ENCODE data around the gene IFT122. TPM values are rescaled to one million over a fixed set of nuclear protein-coding genes. Genes with fewer than 3 reads are reported as not detected.

The IFT122 gene
- total RNA-seq, 2 experiments from 2014 or later = 21.5 to 25.5 TPM

DNA sequence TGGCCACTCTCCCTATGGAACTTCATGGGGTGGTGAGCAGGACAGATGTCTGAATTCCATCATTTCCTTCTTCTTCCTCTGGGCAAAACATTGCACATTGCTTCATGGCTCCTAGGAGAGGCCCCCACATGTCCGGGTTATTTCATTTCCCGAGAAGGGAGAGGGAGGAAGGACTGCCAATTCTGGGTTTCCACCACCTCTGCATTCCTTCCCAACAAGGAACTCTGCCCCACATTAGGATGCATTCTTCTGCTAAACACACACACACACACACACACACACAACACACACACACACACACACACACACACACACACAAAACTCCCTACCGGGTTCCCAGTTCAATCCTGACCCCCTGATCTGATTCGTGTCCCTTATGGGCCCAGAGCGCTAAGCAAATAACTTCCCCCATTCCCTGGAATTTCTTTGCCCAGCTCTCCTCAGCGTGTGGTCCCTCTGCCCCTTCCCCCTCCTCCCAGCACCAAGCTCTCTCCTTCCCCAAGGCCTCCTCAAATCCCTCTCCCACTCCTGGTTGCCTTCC lies 90.3 kb downstream of the IFT122 start:
- H3K9me3 Mint-ChIP-seq = no peaks in the 10 kb centered on the region
- DNase-seq = no peak
- H3K4me1 Mint-ChIP-seq (ENCODE audit: low read depth) = no peaks in the 10 kb centered on the region
- no peak overlapping the region for H3K27ac Mint-ChIP-seq
- H3K4me3 Mint-ChIP-seq = no peak overlapping the region
- H3K36me3 Mint-ChIP-seq = no peaks in the 10 kb centered on the region
- CTCF ChIA-PET = no interaction called here
- intact Hi-C loops (cut with micrococcal nuclease) = no loop called here
- POLR2A ChIA-PET = no interaction called here
- no peaks in the 10 kb centered on the region for H3K27me3 Mint-ChIP-seq

DNA sequence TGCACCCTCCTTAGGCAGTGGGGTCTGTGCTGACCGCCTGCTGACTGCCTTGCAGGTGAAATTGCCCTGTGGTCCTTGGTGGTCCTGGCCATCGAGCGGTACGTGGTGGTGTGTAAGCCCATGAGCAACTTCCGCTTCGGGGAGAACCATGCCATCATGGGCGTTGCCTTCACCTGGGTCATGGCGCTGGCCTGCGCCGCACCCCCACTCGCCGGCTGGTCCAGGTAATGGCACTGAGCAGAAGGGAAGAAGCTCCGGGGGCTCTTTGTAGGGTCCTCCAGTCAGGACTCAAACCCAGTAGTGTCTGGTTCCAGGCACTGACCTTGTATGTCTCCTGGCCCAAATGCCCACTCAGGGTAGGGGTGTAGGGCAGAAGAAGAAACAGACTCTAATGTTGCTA lies 90.8 kb downstream of the IFT122 start:
- Mint-ChIP-seq H3K4me3 (no peak overlapping the region), H3K9me3 (no peaks in the 10 kb centered on the region), H3K27me3 (no peaks in the 10 kb centered on the region), H3K27ac (no peak overlapping the region), H3K36me3 (no peaks in the 10 kb centered on the region), H3K4me1 (ENCODE audit: low read depth) (no peaks in the 10 kb centered on the region)
- POLR2A ChIA-PET = no interaction called here
- no peak for DNase-seq
- CTCF ChIA-PET = no interaction called here
- intact Hi-C loops (cut with micrococcal nuclease) = no loop called here

DNA sequence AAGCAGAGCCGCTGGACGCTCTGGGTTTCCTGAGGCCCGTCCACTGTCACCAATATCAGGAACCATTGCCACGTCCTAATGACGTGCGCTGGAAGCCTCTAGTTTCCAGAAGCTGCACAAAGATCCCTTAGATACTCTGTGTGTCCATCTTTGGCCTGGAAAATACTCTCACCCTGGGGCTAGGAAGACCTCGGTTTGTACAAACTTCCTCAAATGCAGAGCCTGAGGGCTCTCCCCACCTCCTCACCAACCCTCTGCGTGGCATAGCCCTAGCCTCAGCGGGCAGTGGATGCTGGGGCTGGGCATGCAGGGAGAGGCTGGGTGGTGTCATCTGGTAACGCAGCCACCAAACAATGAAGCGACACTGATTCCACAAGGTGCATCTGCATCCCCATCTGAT lies 91.7 kb downstream of the IFT122 start:
- DNase-seq = no peak
- no peak overlapping the region for H3K4me3 Mint-ChIP-seq
- ChIA-PET POLR2A (no interaction called here), CTCF (no interaction called here)
- no peaks in the 10 kb centered on the region for H3K9me3 Mint-ChIP-seq
- intact Hi-C loops (cut with micrococcal nuclease) = no loop called here
- H3K36me3 Mint-ChIP-seq = no peaks in the 10 kb centered on the region
- H3K27ac Mint-ChIP-seq = no peak overlapping the region
- H3K27me3 Mint-ChIP-seq = no peaks in the 10 kb centered on the region
- no peaks in the 10 kb centered on the region for H3K4me1 Mint-ChIP-seq (ENCODE audit: low read depth)

DNA sequence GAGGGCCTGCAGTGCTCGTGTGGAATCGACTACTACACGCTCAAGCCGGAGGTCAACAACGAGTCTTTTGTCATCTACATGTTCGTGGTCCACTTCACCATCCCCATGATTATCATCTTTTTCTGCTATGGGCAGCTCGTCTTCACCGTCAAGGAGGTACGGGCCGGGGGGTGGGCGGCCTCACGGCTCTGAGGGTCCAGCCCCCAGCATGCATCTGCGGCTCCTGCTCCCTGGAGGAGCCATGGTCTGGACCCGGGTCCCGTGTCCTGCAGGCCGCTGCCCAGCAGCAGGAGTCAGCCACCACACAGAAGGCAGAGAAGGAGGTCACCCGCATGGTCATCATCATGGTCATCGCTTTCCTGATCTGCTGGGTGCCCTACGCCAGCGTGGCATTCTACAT lies 92.2 kb downstream of the IFT122 start:
- Mint-ChIP-seq H3K4me3 (no peak overlapping the region), H3K27me3 (no peaks in the 10 kb centered on the region), H3K4me1 (ENCODE audit: low read depth) (no peaks in the 10 kb centered on the region), H3K27ac (no peak overlapping the region), H3K9me3 (no peaks in the 10 kb centered on the region), H3K36me3 (no peaks in the 10 kb centered on the region)
- DNase-seq = no peak
- intact Hi-C loops (cut with micrococcal nuclease) = no loop called here
- CTCF ChIA-PET = no interaction called here
- POLR2A ChIA-PET = no interaction called here

DNA sequence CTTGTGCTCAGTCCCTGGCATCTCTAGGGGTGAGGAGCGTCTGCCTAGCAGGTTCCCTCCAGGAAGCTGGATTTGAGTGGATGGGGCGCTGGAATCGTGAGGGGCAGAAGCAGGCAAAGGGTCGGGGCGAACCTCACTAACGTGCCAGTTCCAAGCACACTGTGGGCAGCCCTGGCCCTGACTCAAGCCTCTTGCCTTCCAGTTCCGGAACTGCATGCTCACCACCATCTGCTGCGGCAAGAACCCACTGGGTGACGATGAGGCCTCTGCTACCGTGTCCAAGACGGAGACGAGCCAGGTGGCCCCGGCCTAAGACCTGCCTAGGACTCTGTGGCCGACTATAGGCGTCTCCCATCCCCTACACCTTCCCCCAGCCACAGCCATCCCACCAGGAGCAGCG lies 93.4 kb downstream of the IFT122 start:
- H3K9me3 Mint-ChIP-seq = no peaks in the 10 kb centered on the region
- ChIA-PET POLR2A (no interaction called here), CTCF (no interaction called here)
- H3K27me3 Mint-ChIP-seq = no peaks in the 10 kb centered on the region
- no peak overlapping the region for H3K27ac Mint-ChIP-seq
- H3K4me3 Mint-ChIP-seq = no peak overlapping the region
- intact Hi-C loops (cut with micrococcal nuclease) = no loop called here
- DNase-seq = no peak
- no peaks in the 10 kb centered on the region for H3K36me3 Mint-ChIP-seq
- H3K4me1 Mint-ChIP-seq (ENCODE audit: low read depth) = no peaks in the 10 kb centered on the region

DNA sequence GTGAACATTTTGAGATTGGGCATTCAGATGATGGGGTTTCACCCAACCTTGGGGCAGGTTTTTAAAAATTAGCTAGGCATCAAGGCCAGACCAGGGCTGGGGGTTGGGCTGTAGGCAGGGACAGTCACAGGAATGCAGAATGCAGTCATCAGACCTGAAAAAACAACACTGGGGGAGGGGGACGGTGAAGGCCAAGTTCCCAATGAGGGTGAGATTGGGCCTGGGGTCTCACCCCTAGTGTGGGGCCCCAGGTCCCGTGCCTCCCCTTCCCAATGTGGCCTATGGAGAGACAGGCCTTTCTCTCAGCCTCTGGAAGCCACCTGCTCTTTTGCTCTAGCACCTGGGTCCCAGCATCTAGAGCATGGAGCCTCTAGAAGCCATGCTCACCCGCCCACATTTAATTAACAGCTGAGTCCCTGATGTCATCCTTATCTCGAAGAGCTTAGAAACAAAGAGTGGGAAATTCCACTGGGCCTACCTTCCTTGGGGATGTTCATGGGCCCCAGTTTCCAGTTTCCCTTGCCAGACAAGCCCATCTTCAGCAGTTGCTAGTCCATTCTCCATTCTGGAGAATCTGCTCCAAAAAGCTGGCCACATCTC lies 94.5 kb downstream of the IFT122 start:
- Mint-ChIP-seq H3K27ac (no peak overlapping the region), H3K4me1 (ENCODE audit: low read depth) (no peaks in the 10 kb centered on the region), H3K4me3 (no peak overlapping the region), H3K27me3 (no peaks in the 10 kb centered on the region), H3K36me3 (no peaks in the 10 kb centered on the region), H3K9me3 (no peaks in the 10 kb centered on the region)
- no peak for DNase-seq
- CTCF ChIA-PET = no interaction called here
- POLR2A ChIA-PET = no interaction called here
- intact Hi-C loops (cut with micrococcal nuclease) = no loop called here

DNA sequence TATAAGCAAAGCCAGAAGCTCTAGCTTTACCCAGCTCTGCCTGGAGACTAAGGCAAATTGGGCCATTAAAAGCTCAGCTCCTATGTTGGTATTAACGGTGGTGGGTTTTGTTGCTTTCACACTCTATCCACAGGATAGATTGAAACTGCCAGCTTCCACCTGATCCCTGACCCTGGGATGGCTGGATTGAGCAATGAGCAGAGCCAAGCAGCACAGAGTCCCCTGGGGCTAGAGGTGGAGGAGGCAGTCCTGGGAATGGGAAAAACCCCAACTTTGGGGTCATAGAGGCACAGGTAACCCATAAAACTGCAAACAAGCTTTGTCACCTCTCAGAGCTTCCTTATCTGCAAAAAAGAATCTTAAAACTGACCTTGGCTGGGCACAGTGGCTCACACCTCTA lies 95.1 kb downstream of the IFT122 start:
- no peaks in the 10 kb centered on the region for H3K36me3 Mint-ChIP-seq
- no peaks in the 10 kb centered on the region for H3K4me1 Mint-ChIP-seq (ENCODE audit: low read depth)
- no peak overlapping the region for H3K4me3 Mint-ChIP-seq

DNA sequence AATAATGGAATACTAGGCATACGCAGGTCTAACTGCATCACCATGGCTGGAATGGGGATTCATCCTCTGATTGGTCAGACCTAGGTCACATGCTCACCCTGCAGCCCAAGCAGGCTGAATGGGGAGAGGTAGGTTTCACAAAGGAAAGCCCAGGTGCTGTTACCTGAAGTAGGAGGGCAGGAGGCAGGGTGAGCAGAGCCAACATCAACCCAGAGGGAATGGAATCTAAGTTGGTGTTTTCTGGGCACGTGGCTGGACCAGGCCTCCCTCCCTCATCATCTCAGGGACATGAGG lies 96.3 kb downstream of the IFT122 start:
- POLR2A ChIA-PET = no interaction called here
- H3K4me1 Mint-ChIP-seq (ENCODE audit: low read depth) = no peaks in the 10 kb centered on the region
- no peak for DNase-seq
- CTCF ChIA-PET = no interaction called here
- no peaks in the 10 kb centered on the region for H3K9me3 Mint-ChIP-seq
- intact Hi-C loops (cut with micrococcal nuclease) = no loop called here
- H3K4me3 Mint-ChIP-seq = no peak overlapping the region
- H3K27me3 Mint-ChIP-seq = no peaks in the 10 kb centered on the region
- no peak overlapping the region for H3K27ac Mint-ChIP-seq
- H3K36me3 Mint-ChIP-seq = no peaks in the 10 kb centered on the region

More for the DNA sequence above, 95.1 kb downstream of the IFT122 start:
- intact Hi-C loops (cut with micrococcal nuclease) = no loop called here
- ChIA-PET POLR2A (no interaction called here), CTCF (no interaction called here)
- no peak overlapping the region for H3K27ac Mint-ChIP-seq
- DNase-seq = no peak
- no peaks in the 10 kb centered on the region for H3K27me3 Mint-ChIP-seq
- H3K9me3 Mint-ChIP-seq = no peaks in the 10 kb centered on the region

DNA sequence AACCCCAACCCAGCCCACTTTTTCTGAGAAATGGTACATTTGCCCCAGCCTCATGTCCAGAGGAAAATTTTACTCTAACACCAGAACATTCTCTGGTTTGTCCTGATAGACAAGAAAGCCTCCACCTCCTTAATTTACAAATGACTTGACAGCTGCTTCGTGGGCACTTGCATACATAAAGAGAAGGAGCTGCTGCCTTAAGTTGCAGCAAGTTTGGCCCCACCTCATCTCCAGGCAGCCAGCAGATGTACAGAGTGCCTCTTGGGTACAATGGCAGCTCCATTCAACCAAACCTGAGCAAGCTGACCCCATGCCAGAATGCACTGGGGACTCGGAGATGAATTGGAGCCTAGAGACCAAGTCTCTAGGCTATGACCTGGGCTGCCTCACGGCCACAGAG lies 96.8 kb downstream of the IFT122 start:
- no peaks in the 10 kb centered on the region for H3K4me1 Mint-ChIP-seq (ENCODE audit: low read depth)
- no peak overlapping the region for H3K27ac Mint-ChIP-seq
- CTCF ChIA-PET = no interaction called here

DNA sequence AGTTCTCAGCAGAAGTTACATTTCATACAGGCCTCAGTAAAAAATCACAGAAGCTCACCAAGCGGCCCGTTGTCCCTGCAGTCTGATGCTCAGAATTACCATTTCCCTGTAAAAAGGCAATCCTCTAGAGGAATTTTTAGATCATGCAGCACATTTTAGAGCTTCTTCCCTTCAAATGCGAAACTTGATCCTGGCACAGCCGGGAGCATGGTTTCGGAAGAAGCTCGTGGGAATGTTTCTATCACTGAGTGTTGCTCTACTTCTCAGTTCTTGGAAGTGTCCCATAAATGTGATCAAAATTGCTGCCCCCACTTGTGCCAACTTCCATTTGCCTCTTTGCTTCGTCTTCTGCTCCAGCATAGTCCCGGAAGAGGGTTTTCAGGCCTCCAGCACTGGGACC lies 99.2 kb downstream of the IFT122 start:
- CTCF ChIA-PET = interaction anchor here (0.9 kb wide), 1 partner anchor 49 kb away, joined by 3 read pairs; no protein-coding TSS in a partner anchor
- POLR2A ChIA-PET = no interaction called here
- H3K36me3 Mint-ChIP-seq = no peaks in the 10 kb centered on the region
- H3K9me3 Mint-ChIP-seq = no peaks in the 10 kb centered on the region
- no peak for DNase-seq
- H3K27ac Mint-ChIP-seq = no peak overlapping the region
- no peaks in the 10 kb centered on the region for H3K27me3 Mint-ChIP-seq
- intact Hi-C loops (cut with micrococcal nuclease) = no loop called here
- H3K4me1 Mint-ChIP-seq (ENCODE audit: low read depth) = no peaks in the 10 kb centered on the region
- no peak overlapping the region for H3K4me3 Mint-ChIP-seq

More for the DNA sequence above, 96.8 kb downstream of the IFT122 start:
- Mint-ChIP-seq H3K27me3 (no peaks in the 10 kb centered on the region), H3K9me3 (no peaks in the 10 kb centered on the region), H3K36me3 (no peaks in the 10 kb centered on the region), H3K4me3 (no peak overlapping the region)
- POLR2A ChIA-PET = no interaction called here
- intact Hi-C loops (cut with micrococcal nuclease) = no loop called here
- DNase-seq = no peak

DNA sequence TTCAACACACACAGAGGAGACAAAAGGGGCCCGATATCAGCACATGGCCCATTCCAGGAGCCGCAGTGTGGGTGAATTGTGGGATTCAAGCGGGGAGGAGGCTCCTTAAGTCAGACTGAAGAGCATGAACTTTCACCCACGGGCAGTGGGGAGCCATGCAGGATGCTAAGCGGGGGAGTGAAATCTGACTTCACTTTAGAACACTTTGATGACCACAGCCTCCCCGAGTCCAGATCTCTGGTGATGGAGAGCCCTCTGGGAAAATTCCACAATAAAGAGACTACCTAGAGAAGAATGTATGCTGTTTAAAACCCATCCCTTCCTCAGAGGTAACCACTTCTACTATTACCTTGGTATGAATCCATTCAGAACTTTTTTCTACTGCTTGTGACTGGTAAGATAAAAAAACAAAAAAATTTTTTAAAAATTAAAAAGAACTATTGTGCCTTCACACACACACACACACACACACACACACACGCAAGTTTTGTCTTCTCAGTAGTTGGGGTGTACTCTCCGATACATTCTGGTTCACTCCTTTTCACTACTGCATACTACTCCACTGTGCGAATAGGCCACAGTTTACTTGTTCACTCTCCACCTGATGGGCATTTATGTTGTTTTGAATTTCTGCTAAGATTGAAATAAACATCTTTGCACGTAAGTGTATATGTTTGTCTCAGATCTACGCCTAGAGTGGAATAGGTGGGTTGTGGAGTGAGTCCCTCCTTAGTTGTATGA lies 100.9 kb downstream of the IFT122 start:
- intact Hi-C loops (cut with micrococcal nuclease) = no loop called here
- no peaks in the 10 kb centered on the region for H3K27me3 Mint-ChIP-seq
- H3K36me3 Mint-ChIP-seq = no peaks in the 10 kb centered on the region
- no peaks in the 10 kb centered on the region for H3K4me1 Mint-ChIP-seq (ENCODE audit: low read depth)
- POLR2A ChIA-PET = no interaction called here
- DNase-seq = no peak
- H3K9me3 Mint-ChIP-seq = no peaks in the 10 kb centered on the region
- no peak overlapping the region for H3K4me3 Mint-ChIP-seq
- CTCF ChIA-PET = no interaction called here
- H3K27ac Mint-ChIP-seq = no peak overlapping the region

DNA sequence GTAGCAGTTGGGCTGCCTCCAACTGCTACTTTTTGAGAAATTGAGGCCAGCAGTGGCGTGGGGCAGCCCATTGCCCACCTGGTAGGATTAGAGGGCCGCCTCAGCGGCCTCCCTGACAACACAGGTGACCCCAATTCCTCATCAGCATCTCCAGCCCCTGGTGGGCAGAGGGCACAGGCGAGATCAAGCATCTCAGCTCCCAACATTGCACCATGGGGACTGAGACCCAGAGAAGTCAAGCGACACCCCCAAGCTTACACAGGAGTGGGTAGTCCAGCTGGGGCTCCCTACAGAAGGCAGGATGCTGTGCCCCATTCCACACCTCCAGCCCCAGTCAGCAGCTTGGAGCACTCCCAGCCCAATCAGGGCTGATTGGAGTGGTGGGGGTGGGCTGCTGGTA lies 102.7 kb downstream of the IFT122 start:
- Mint-ChIP-seq H3K9me3 (no peaks in the 10 kb centered on the region), H3K27ac (no peak overlapping the region), H3K36me3 (no peaks in the 10 kb centered on the region), H3K27me3 (no peaks in the 10 kb centered on the region), H3K4me3 (no peak overlapping the region), H3K4me1 (ENCODE audit: low read depth) (no peaks in the 10 kb centered on the region)
- intact Hi-C loops (cut with micrococcal nuclease) = no loop called here
- CTCF ChIA-PET = no interaction called here
- DNase-seq = no peak
- POLR2A ChIA-PET = no interaction called here

DNA sequence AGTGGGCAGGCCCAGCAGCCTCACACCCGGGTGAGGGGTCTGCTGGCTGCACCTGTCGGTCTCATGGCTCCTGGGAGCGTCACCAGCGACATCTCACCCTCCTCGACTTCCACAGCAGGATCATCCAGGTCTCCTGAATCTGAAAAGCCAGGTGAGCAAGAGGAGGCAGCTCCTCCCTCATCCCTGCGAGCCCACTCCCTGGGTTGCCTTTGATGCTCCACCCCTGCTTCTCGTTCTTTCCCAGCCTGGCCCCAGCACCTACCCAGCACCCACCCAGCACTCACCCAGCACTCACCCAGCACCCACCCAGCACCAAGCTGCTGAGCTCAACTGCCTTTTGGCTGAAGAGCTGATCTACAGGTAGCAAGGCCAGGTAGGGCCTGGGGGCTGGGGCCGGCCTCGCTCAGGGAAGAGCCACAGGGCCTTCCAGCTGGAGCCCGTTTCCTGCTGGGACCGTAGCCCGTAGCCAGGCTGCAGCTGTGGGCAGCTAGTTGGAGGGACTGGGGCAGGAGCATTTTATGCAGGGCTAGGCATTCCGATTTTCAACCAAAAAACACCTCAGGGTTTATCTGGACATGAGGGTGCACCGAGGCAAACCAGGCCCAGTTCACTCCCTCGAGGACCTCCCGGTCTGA lies 103.2 kb downstream of the IFT122 start, which contains the start of gene H1-8:
TSS of gene H1-8 (plus strand) at position 20 of the 635 bp plus-strand sequence. CDS start at position 64, 44 bp downstream.
- CTCF ChIA-PET = no interaction called here

More for the DNA sequence above, 103.2 kb downstream of the IFT122 start, which contains the start of gene H1-8:
- Mint-ChIP-seq H3K4me3 (no peak within 1 kb of the TSS), H3K9me3 (no peaks in the 10 kb centered on the region), H3K27me3 (no peaks in the 10 kb centered on the region), H3K4me1 (ENCODE audit: low read depth) (no peaks in the 10 kb centered on the region), H3K36me3 (no peaks in the 10 kb centered on the region), H3K27ac (no peak within 1 kb of the TSS)
- POLR2A ChIA-PET = no interaction called here
- no peak for DNase-seq
- intact Hi-C loops (cut with micrococcal nuclease) = no loop called here
